GM18499 (cell line): Measurements from ENCODE around the gene UNC13B.

ENCODE experiments used
- ATAC-seq: cut with Tn5 transposase; IDR thresholded peaks from one replicate; pipeline ENCODE4 v1.9.1; 2021; ENCODE audit warnings: moderate number of reproducible peaks; ENCODE audit not compliant: insufficient read depth, unreplicated experiment

Gene UNC13B

GRCh38 chr9:35269919-35270318, 108.1 kb downstream of the UNC13B start:
- ATAC-seq: no peak

DNA sequence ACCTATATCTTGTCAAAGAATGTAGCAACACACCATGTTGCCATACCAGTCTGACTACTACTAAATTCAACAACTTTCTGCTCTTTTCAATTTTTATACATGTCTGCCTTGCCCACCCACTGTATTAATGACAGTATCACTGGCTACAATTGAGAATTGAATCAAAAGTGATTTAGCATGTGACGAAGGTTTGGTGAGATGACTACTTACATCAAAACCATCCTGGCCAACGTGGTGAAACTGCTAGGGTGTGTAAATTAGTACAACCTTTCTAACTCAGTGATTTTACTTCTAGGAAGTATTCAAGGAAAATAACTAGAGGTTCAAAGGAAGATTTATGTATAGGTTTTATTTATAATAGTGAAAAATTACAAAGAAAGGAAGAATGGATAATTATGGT, 109.8 kb downstream of the UNC13B start:
- ATAC-seq: no peak

GRCh38 chr9:35272989-35273388, 111.2 kb downstream of the UNC13B start:
- no peak for ATAC-seq

DNA sequence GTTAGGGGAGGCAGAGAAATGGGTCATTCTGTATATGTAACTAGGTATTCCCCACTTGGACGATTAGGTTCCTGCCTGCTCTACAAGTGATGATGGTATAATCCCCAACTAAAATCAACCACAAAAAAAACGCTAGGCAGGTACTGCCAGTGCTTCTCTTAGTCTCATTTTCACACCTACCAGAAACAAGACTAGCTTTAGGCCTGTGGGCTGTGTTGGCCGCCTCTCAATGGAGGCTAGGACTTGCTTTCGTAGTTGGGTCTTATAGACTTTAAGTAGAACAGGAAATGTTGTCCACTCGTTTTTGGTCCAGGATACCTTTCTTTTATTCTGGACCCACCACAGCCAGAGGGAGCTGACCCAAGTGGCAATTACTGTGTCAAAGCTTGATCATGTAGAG, 111.8 kb downstream of the UNC13B start:
- no peak for ATAC-seq

DNA sequence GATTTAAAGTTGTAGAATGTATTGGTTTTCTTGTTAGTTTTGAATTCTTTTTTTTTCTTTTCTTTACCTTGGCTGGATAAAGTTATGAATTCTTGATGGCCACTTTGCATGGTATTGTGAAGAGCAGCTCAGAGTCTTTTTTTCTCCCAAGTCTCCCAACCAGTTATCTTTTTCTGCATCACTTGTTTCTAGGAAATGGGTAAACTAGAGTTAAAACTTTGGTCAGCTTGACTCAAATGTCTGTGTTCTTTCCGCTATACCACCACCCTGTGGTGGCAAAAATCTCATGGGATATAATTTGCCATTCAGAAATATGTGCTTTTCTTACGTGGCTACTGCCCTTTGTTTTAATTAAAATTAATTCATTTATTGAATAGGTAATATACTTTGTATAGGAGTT, 113.2 kb downstream of the UNC13B start:
- ATAC-seq: no peak

DNA sequence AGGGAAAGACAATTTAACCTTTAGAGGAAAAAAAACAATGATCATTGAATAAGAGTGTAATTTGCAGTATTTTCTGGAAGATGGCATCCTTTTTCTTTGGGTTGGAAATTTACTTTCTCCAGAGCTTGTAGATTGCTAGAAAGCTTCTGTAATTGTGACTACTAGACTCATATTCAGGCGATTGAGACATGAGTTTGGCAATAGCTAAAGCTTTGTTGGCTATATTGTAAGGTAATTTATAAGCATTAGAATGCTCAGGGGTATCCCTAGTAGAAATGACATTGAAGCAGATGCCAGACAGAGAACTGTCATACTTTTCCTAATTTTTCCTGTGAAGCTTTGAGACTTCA, 115.3 kb downstream of the UNC13B start:
- ATAC-seq: no peak

DNA sequence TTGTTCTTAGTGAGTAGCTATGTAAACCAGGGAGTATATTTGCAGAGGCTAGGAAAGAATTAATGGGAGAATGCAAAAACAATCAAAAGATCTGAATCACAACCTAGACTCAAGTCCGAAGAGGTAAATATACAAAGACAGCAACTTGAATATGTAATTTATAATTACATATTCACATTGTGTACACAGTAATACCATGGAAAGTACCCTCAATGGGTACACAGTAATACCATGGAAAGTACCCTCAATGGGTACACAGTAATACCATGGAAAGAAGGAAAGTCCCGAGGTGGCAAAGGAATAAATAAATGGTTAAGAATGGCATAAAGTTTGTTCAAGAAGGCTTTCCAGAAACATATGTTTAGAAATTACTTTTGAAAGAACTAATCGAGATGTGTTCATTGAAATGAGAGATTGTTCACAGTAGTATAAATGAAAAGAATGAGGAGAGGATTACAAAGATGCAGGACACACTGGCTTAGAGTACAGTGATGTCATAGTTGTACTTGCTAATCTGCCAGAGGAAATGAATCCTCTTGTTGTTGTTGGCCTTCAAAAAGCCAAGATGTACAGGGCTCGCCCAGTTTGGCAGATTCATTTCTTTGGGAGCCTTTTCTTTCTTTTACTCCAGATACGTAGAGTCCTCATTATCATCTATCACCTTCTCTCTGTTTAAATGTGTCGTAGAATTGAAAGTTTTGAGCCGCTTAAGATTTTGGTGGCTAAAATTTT, 116.0 kb downstream of the UNC13B start:
- ATAC-seq: no peak

- ATAC-seq: no peak
These were observed 118.1 kb downstream of the UNC13B start for GRCh38 chr9:35279946-35280345.

- ATAC-seq: no peak
These were observed 118.6 kb downstream of the UNC13B start for GRCh38 chr9:35280399-35280798.

GRCh38 chr9:35285731-35286130, 123.9 kb downstream of the UNC13B start:
- no peak for ATAC-seq

GRCh38 chr9:35286381-35286780, 124.6 kb downstream of the UNC13B start:
- no peak for ATAC-seq

- ATAC-seq: no peak
These were observed 126.3 kb downstream of the UNC13B start for GRCh38 chr9:35287987-35288632.

- ATAC-seq: no peak
These were observed 127.0 kb downstream of the UNC13B start for GRCh38 chr9:35288778-35289177.

GRCh38 chr9:35293376-35293964, 131.7 kb downstream of the UNC13B start:
- ATAC-seq: no peak

GRCh38 chr9:35294066-35294465, 132.3 kb downstream of the UNC13B start:
- no peak for ATAC-seq

DNA sequence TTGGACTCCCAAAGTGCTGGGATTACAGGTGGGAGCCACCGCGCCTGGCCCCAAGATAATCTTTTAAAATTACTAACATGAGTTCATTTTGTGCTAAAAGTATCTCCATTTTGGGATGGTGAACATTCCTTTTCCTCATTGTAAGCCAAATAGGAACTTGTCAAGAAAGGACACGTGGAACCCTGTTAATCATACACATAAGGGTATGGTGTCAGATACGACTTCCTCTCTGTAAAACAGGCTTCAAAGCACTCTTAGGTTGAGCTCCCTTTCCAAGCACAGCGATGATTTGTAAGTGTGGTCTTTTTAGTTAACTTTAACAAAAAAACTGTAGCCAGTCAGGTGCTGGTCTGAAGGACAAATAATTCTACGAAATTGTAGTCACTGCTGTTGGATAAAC, 132.7 kb downstream of the UNC13B start:
- no peak for ATAC-seq

DNA sequence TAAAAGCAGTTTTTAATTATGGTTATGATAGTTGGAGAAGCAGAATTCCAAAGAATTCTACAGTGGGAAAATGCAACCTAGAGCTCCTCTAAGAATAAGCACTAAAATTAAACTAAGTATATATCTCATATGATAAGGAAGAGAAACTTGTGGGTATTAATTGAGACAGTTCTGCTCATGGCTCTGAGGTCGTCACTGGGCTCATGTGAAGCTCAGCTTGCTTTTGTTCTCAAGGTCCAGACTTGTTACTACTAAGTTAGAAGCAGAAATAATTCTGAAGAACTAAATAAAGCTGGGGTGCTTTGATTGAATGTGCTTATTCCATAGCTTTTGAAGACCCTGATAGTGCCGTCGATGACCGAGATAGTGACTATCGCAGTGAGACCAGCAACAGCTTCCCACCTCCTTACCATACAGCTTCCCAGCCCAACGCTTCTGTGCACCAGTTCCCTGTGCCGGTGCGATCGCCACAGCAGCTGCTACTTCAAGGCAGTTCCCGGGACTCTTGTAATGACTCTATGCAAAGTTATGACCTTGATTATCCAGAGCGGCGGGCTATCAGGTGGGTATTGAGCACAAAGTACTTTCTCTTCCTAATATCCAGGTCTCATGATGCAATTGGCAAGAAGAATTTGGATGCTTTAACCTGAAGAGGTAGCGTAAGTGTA, 133.7 kb downstream of the UNC13B start:
- ATAC-seq: no peak

- ATAC-seq: no peak
These were observed 141.8 kb downstream of the UNC13B start for GRCh38 chr9:35303567-35303966.

GRCh38 chr9:35306283-35306682, 144.5 kb downstream of the UNC13B start:
- no peak for ATAC-seq

GRCh38 chr9:35308316-35308715, 146.5 kb downstream of the UNC13B start:
- ATAC-seq: no peak

GRCh38 chr9:35311891-35312639, 150.3 kb downstream of the UNC13B start:
- no peak for ATAC-seq
